T-helper 2 cell treated with Interferon-gamma antibody and Interleukin-4, amounts not matched to agents 100 ng/mL and 5 ng/mL, for 36 hours (primary cell): Measurements from ENCODE around the gene THOC6. TPM values are rescaled to one million over a fixed set of nuclear protein-coding genes. Genes with fewer than 3 reads are reported as not detected.
"Not testable (repeated sequence)": the region's sequence is repeated elsewhere in the genome, so short reads cannot be mapped to it uniquely, and the experiment has no call there.

Experiments
- intact Hi-C: fragments of 100-400 bp; cut with micrococcal nuclease; formaldehyde crosslinking; loops from one replicate; pipeline ENCODE4 v1.15.1; 2023
- total RNA-seq: library from RNA; stranded (reverse); gene quantifications from 2 replicates; pipeline ENCODE4 v1.2.3, GENCODE V29; 2022

Gene THOC6
- total RNA-seq, 1 donor from 2014 or later = 65.9 TPM

GRCh38 chr16:3069146-3069545 is 45.3 kb downstream of the THOC6 start:
- intact Hi-C loops = not testable (repeated sequence)

- intact Hi-C loops = no loop called here
Measured at GRCh38 chr16:3070608-3071111, 46.8 kb downstream of the THOC6 start.

GRCh38 chr16:3071655-3072054 is 47.8 kb downstream of the THOC6 start:
- intact Hi-C loops = no loop called here

- intact Hi-C loops = not testable (repeated sequence)
Measured at GRCh38 chr16:3072148-3072547, 48.3 kb downstream of the THOC6 start.

- intact Hi-C loops = not testable (repeated sequence)
Measured at GRCh38 chr16:3072576-3073263, 48.9 kb downstream of the THOC6 start.

GRCh38 chr16:3073448-3073847 is 49.6 kb downstream of the THOC6 start:
- intact Hi-C loops = no loop called here

GRCh38 chr16:3074860-3075522 is 51.2 kb downstream of the THOC6 start:
- intact Hi-C loops = loop anchor here (2.0 kb wide), 2 partner anchors 26 to 54 kb away; no protein-coding TSS in a partner anchor

GRCh38 chr16:3075523-3075915 is 51.7 kb downstream of the THOC6 start:
- intact Hi-C loops = loop anchor here (2.0 kb wide), 2 partner anchors 25 to 53 kb away; no protein-coding TSS in a partner anchor

- intact Hi-C loops = loop anchor here (2.0 kb wide), 2 partner anchors 25 to 53 kb away; no protein-coding TSS in a partner anchor
Measured at GRCh38 chr16:3075946-3076345, 52.1 kb downstream of the THOC6 start.

- intact Hi-C loops = no loop called here
Measured at GRCh38 chr16:3076577-3076976, 52.7 kb downstream of the THOC6 start.

Other genes starting within 250 kb of the THOC6 start
- 232 TPM in 2 replicates for gene ELOB, start 246.8 kb upstream of the THOC6 start, total RNA-seq
- not detected in 2 replicates for gene PRSS33, start 236.5 kb upstream of the THOC6 start, total RNA-seq
- not detected in 2 replicates for gene PRSS41, start 225.6 kb upstream of the THOC6 start, total RNA-seq
- 5.7 and 6.6 TPM in 2 replicates for gene PRSS21, start 206.8 kb upstream of the THOC6 start, total RNA-seq
- gene ZG16B, start 193.7 kb upstream of the THOC6 start, total RNA-seq = 6.5 and 8.0 TPM in 2 replicates
- not detected in 2 replicates for gene PRSS22, start 165.9 kb upstream of the THOC6 start, total RNA-seq
- 20.0 and 23.6 TPM in 2 replicates for gene FLYWCH2, start 140.8 kb upstream of the THOC6 start, total RNA-seq
- 61.6 and 67.3 TPM in 2 replicates for gene FLYWCH1, start 112.1 kb upstream of the THOC6 start, total RNA-seq
- gene KREMEN2, start 59.8 kb upstream of the THOC6 start, total RNA-seq = not detected in 2 replicates
- 43.0 and 49.9 TPM in 2 replicates for gene PAQR4, start 54.7 kb upstream of the THOC6 start, total RNA-seq
- gene PKMYT1, start 43.6 kb upstream of the THOC6 start, total RNA-seq = 124 and 125 TPM in 2 replicates
- gene CLDN9, start 11.1 kb upstream of the THOC6 start, total RNA-seq = 0.43 and 0.77 TPM in 2 replicates
- gene CLDN6, start 5.9 kb upstream of the THOC6 start, total RNA-seq = not detected in 2 replicates
- gene TNFRSF12A, start 3.7 kb upstream of the THOC6 start, total RNA-seq = 4.8 and 5.7 TPM in 2 replicates
- gene HCFC1R1, start 93 bp upstream of the THOC6 start, total RNA-seq = 29.2 and 31.2 TPM in 2 replicates
- gene BICDL2, start 12.9 kb downstream of the THOC6 start, total RNA-seq = 0.20 and 0.23 TPM in 2 replicates
- 71.1 and 75.1 TPM in 2 replicates for gene MMP25, start 22.5 kb downstream of the THOC6 start, total RNA-seq
- 3,664 and 3,681 TPM in 2 replicates for gene IL32, start 41.6 kb downstream of the THOC6 start, total RNA-seq
- 0.11 and 0.30 TPM in 2 replicates for gene ZSCAN10, start 75.3 kb downstream of the THOC6 start, total RNA-seq
- gene ZNF205, start 88.6 kb downstream of the THOC6 start, total RNA-seq = 0.23 TPM in 1 of 2 replicates, not detected in the other
- gene ZNF213, start 111.0 kb downstream of the THOC6 start, total RNA-seq = 10.8 and 11.0 TPM in 2 replicates
- not detected in 2 replicates for gene OR1F1, start 164.2 kb downstream of the THOC6 start, total RNA-seq
- 14.4 and 16.5 TPM in 2 replicates for gene ZNF200, start 211.1 kb downstream of the THOC6 start, total RNA-seq
- 0.09 and 0.25 TPM in 2 replicates for gene MEFV, start 232.6 kb downstream of the THOC6 start, total RNA-seq